Measurements from ENCODE around the gene RHBDL1.

- no peak for TF ChIP-seq POLR2A (IDR thresholded peaks at IDR 0.05)
- no peak for TF ChIP-seq CTCF (IDR thresholded peaks at IDR 0.05)
Measured at GRCh38 chr16:634051-634670, 41.3 kb upstream of the RHBDL1 start.

Measured in esophagus squamous epithelium (tissue), 4 donors.